Sigmoid colon (tissue), 4 donors: ENCODE data around the gene COP1.

Experiments
- EP300 ChIP-seq, 4 donors: sonication (generic); formaldehyde crosslinking; IDR thresholded peaks; one replicate each; pipeline ENCODE4 v1.6.1; 2017; ENCODE audit warnings: antibody characterized with exemption in 4 of 4
- POLR2AphosphoS5 ChIP-seq, 4 donors: sonication (generic); formaldehyde crosslinking; IDR thresholded peaks; one replicate each; pipeline ENCODE4 v1.6.1; 2017; ENCODE audit warnings: antibody characterized with exemption in 4 of 4
- TF ChIP-seq, protein P1 (sequence below), 4 experiments: fragments of 450-650 bp in 3 of 4; fragments of 200-600 bp in 1 of 4; IDR thresholded peaks; one replicate each; pipeline ENCODE4 v1.5.1; 2016 to 2019; ENCODE audit warnings: antibody characterized with exemption in 4 of 4, mild to moderate bottlenecking in 3 of 4, moderate library complexity in 2 of 4

DNA sequence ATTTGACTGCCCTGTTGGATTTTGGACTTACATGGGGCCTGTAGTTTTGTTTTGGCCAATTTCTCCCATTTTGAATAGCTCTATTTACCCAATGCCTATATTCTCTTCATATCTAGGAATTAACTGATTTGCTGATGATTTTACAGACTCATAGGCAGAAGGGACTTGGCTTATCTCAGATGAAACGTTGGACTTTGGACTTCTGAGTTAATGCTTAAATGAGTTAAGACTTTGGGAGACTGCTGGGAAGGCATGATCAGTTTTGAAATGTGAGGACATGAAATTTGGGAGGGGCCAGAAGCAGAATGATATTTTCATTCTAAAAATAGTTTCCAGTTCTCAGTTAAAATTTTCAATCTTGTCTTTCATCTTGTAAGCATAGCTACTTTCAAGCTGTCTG is 222.3 kb downstream of the COP1 start:
- TF ChIP-seq, protein P1, sequence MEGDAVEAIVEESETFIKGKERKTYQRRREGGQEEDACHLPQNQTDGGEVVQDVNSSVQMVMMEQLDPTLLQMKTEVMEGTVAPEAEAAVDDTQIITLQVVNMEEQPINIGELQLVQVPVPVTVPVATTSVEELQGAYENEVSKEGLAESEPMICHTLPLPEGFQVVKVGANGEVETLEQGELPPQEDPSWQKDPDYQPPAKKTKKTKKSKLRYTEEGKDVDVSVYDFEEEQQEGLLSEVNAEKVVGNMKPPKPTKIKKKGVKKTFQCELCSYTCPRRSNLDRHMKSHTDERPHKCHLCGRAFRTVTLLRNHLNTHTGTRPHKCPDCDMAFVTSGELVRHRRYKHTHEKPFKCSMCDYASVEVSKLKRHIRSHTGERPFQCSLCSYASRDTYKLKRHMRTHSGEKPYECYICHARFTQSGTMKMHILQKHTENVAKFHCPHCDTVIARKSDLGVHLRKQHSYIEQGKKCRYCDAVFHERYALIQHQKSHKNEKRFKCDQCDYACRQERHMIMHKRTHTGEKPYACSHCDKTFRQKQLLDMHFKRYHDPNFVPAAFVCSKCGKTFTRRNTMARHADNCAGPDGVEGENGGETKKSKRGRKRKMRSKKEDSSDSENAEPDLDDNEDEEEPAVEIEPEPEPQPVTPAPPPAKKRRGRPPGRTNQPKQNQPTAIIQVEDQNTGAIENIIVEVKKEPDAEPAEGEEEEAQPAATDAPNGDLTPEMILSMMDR (IDR thresholded peaks at IDR 0.05), result no peak
- TF ChIP-seq POLR2AphosphoS5 (IDR thresholded peaks at IDR 0.05) (no peak), EP300 (IDR thresholded peaks at IDR 0.05) (no peak)
